OCI-LY3 (cell line): ENCODE results near the gene ASCL5.
"Not testable (repeated sequence)": the region's sequence is repeated elsewhere in the genome, so short reads cannot be mapped to it uniquely, and the experiment has no call there.

Experiments
- H2AFZ ChIP-seq: fragments of 200-600, 300-600 bp; shearing (Covaris generic); 2 replicates; pipeline ENCODE4 v1.6.0; 2014; ENCODE audit warnings: antibody characterized with exemption, low read depth, low read length
- H3K27ac ChIP-seq: fragments of 200-600, 300-600 bp; sonication (generic); 2 replicates; pipeline ENCODE4 v1.5.1; 2014; ENCODE audit warnings: mild to moderate bottlenecking, low read length, moderate library complexity, mixed read lengths
- H3K27me3 ChIP-seq: fragments of 200-600, 300-600 bp; sonication (generic); 2 replicates; pipeline ENCODE4 v1.6.1; 2014; ENCODE audit warnings: low read depth, low read length, mixed read lengths
- H3K36me3 ChIP-seq: fragments of 200-600, 300-600 bp; sonication (generic); replicated peaks from 2 replicates; pipeline ENCODE3; 2014; ENCODE audit warnings: low read depth, low read length, mixed read lengths
- H3K4me1 ChIP-seq: fragments of 300-600, 200-600 bp; sonication (generic); 2 replicates; pipeline ENCODE4 v1.6.1; 2014; ENCODE audit warnings: low read length, mixed read lengths
- H3K4me2 ChIP-seq: fragments of 200-600, 300-600 bp; sonication (generic); 2 replicates; pipeline ENCODE4 v1.6.1; 2014; ENCODE audit warnings: low read length, mixed read lengths
- H3K4me3 ChIP-seq: fragments of 300-600, 200-600 bp; sonication (generic); 2 replicates; pipeline ENCODE4 v1.5.1; 2014; ENCODE audit warnings: antibody characterized with exemption, mild to moderate bottlenecking, low read length, moderate library complexity
- H3K79me2 ChIP-seq: fragments of 300-600, 200-600 bp; shearing (Covaris generic); 2 replicates; pipeline ENCODE4 v1.6.1; 2014; ENCODE audit warnings: mild to moderate bottlenecking, low read length, mixed read lengths
- H3K9ac ChIP-seq: fragments of 300-600, 200-600 bp; shearing (Covaris generic); 2 replicates; pipeline ENCODE4 v1.6.0; 2014; ENCODE audit warnings: mild to moderate bottlenecking, low read length, moderate library complexity
- H3K9me3 ChIP-seq: fragments of 200-600, 300-600 bp; shearing (Covaris generic); 2 replicates; pipeline ENCODE4 v1.6.1; 2014; ENCODE audit warnings: low read length, mixed read lengths; ENCODE audit not compliant: insufficient read depth
- H4K20me1 ChIP-seq: fragments of 200-600, 300-600 bp; sonication (generic); 2 replicates; pipeline ENCODE4 v1.6.1; 2016; ENCODE audit warnings: low read length, mixed read lengths; ENCODE audit not compliant: insufficient read depth
- EZH2phosphoT487 ChIP-seq: fragments of 200-600 bp; shearing (Covaris generic); IDR thresholded peaks from 2 replicates; pipeline ENCODE4 v1.6.1; 2018; ENCODE audit warnings: antibody characterized with exemption, mixed run types, low read depth
- TF ChIP-seq, protein P1 (sequence below): fragments of 200-600, 300-600 bp; sonication (generic); IDR thresholded peaks from 2 replicates; pipeline ENCODE4 v1.5.1; 2014; ENCODE audit warnings: antibody characterized with exemption, low read length, low read depth

ASCL5 gene

DNA sequence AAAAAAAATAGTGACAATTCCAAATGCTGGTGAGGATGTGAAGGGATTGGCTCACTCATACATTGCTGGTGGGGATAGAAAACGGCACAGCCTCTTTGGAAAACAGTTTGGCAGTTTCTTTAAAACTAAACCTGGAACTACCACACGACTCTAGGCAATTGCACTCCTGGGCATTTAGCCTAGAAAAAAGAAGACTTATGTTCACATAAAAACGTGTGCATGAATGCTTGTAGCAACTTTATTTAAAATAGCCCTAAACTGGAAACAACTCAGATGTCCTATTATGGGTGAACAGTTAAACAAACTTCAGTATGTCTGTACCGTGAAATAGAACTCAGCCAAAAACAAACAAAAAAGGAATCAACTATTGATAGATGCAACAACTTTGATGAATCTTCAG lies 36.7 kb upstream of the ASCL5 start:
- Histone ChIP-seq H3K27me3 (0 out of 2 replicates have a peak, but pooled peaks cover 3% of the 10 kb centered on the region), H3K4me1 (peaks cover 22% of the 10 kb centered on the region), H3K36me3 (no peaks in the 10 kb centered on the region), H4K20me1 (no peaks in the 10 kb centered on the region), H3K9ac (no peak overlapping the region), H3K79me2 (no peaks in the 10 kb centered on the region), H3K4me2 (no peak overlapping the region), H2AFZ (no peak overlapping the region), H3K27ac (no peak overlapping the region), H3K9me3 (no peaks in the 10 kb centered on the region), H3K4me3 (no peak overlapping the region)
- no peak for TF ChIP-seq EZH2phosphoT487
- TF ChIP-seq, protein P1, sequence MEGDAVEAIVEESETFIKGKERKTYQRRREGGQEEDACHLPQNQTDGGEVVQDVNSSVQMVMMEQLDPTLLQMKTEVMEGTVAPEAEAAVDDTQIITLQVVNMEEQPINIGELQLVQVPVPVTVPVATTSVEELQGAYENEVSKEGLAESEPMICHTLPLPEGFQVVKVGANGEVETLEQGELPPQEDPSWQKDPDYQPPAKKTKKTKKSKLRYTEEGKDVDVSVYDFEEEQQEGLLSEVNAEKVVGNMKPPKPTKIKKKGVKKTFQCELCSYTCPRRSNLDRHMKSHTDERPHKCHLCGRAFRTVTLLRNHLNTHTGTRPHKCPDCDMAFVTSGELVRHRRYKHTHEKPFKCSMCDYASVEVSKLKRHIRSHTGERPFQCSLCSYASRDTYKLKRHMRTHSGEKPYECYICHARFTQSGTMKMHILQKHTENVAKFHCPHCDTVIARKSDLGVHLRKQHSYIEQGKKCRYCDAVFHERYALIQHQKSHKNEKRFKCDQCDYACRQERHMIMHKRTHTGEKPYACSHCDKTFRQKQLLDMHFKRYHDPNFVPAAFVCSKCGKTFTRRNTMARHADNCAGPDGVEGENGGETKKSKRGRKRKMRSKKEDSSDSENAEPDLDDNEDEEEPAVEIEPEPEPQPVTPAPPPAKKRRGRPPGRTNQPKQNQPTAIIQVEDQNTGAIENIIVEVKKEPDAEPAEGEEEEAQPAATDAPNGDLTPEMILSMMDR: no peak

DNA sequence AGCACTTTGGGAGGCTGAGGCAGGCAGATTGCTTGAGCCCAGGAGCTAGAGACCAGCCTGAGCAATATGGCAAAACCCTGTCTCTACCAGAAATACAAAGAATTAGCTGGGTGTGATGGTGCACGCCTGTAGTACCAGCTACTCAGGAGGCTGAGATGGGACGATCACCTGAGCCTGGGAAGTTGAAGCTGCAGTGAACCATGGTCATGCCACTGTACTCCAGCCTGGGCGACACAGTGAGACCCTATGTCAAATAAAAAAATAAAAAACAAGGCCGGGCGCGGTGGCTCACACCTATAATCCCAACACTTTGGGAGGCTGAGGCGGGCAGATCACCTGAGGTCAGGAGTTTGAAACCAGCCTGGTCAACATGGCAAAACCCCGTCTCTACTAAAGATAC lies 36.1 kb upstream of the ASCL5 start:
- H3K4me3 ChIP-seq, H3K27me3 ChIP-seq, H3K4me2 ChIP-seq, H3K9ac ChIP-seq, H3K27ac ChIP-seq, H3K9me3 ChIP-seq, H3K36me3 ChIP-seq, H3K79me2 ChIP-seq, H2AFZ ChIP-seq, H4K20me1 ChIP-seq: not testable (repeated sequence)
- peaks cover 22% of the 10 kb centered on the region for H3K4me1 ChIP-seq

DNA sequence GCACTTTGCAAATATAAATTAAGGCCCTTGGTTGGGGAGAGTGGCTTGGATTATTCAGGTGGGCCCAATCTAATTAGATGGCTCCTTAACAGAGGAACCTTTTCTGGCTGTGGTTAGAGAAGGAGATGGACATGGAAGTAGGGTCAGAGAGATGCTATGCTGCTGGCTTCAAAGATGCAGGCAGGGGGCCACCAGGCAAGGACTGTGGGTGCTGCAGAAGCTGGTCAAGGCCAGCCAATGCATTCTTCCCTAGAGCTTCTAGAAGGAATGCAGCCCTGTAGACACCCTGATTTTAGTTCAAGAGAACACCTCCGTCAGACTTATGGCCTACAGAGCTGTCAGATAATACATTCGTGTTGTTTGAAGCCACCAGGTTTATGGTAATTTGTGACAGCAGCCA lies 31.0 kb upstream of the ASCL5 start:
- H3K36me3 ChIP-seq: peaks cover 1% of the 10 kb centered on the region
- no peaks in the 10 kb centered on the region for H4K20me1 ChIP-seq
- H3K4me1 ChIP-seq: peaks cover 35% of the 10 kb centered on the region
- H3K4me2 ChIP-seq: no peak overlapping the region
- H3K9ac ChIP-seq: no peak overlapping the region
- H3K9me3 ChIP-seq: peaks cover 4% of the 10 kb centered on the region; the same call in 1 of the 2 replicates
- no peak overlapping the region for H3K4me3 ChIP-seq
- TF ChIP-seq, protein P1: no peak
- TF ChIP-seq EZH2phosphoT487: no peak
- H3K27ac ChIP-seq: no peak overlapping the region
- 0 out of 2 replicates have a peak, but pooled peaks cover 6% of the 10 kb centered on the region for H3K27me3 ChIP-seq
- H3K79me2 ChIP-seq: peaks cover 8% of the 10 kb centered on the region
- no peak overlapping the region for H2AFZ ChIP-seq

DNA sequence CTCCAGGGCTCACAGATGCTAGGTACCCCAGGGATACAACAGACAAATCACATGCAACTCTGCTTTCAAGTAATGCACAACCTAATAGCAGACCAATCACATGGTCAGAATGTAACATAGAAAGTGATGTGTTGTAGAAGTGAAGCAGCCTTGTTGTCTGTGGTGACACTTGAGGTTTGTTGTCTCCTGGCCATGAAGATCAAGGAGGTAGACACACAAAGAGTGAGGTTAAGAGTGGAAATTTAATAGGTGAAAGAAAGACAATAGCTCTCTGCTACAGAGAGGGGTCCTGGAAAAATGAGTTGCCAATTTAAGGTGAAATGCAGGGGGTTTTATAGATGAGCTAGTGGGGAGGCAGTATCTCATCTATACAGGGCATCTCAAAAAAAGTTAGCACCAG lies 29.8 kb upstream of the ASCL5 start:
- H3K4me2 ChIP-seq: no peak overlapping the region

More for the DNA sequence above, 29.8 kb upstream of the ASCL5 start:
- Histone ChIP-seq H3K9ac (no peak overlapping the region), H3K4me1 (peaks cover 41% of the 10 kb centered on the region), H3K27ac (no peak overlapping the region), H3K79me2 (peaks cover 8% of the 10 kb centered on the region), H3K36me3 (peaks cover 10% of the 10 kb centered on the region), H3K9me3 (peaks cover 4% of the 10 kb centered on the region; the same call in 1 of the 2 replicates), H4K20me1 (no peaks in the 10 kb centered on the region), H3K27me3 (0 out of 2 replicates have a peak, but pooled peaks cover 6% of the 10 kb centered on the region), H3K4me3 (no peak overlapping the region), H2AFZ (no peak overlapping the region)
- TF ChIP-seq, protein P1: no peak
- TF ChIP-seq EZH2phosphoT487: no peak
